HG02884 (cell line): ENCODE data around the gene PACRG.
"Not testable (repeated sequence)": the region's sequence is repeated elsewhere in the genome, so short reads cannot be mapped to it uniquely, and the experiment has no call there.

Experiments
- ATAC-seq: cut with Tn5 transposase; IDR thresholded peaks from one replicate; pipeline ENCODE4 v1.9.1; 2021; ENCODE audit warnings: mild to moderate bottlenecking, moderate library complexity; ENCODE audit not compliant: unreplicated experiment

Gene PACRG

DNA sequence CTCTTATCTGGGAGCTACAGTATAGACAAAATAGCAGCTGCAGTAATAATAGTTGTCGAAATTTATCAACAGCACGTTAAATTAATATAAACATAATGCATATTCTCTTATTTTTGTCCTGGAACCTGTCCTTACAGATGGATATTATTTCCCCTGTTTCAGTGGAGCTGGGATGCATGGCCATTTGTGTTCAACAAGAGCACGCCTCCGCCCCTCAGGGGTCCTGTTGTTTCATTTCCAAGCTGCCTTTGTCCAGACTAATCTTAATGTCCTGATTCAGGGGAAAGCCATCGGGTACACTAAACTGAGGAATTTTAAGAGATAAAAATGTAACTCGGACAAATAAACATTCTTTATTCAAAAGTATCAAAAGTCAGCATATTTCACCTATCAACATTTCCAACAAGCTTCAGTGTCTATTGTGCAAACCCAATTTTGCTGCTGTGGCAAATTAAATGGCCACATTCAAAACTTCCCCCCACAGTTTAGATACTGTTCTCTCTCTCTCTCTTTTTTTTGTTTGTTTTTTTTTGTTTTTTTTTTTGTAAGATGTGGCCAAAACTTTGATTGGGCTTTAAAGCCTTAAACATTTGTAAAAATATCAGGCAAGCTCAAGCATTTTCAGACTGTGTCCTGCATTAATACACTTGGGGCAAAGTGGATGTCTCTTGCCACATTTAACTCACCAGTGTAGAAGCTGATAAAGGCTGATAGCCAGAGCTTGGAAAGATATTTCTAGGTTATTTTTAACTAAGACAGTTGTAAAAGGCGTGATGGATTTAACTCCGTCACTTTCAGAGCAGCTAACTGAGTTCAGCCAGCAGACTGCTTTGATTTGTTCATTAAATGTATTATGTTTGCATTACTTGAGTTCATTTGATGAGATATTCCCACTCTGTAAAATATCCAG, 574.2 kb downstream of the PACRG start:
- ATAC-seq: no peak

DNA sequence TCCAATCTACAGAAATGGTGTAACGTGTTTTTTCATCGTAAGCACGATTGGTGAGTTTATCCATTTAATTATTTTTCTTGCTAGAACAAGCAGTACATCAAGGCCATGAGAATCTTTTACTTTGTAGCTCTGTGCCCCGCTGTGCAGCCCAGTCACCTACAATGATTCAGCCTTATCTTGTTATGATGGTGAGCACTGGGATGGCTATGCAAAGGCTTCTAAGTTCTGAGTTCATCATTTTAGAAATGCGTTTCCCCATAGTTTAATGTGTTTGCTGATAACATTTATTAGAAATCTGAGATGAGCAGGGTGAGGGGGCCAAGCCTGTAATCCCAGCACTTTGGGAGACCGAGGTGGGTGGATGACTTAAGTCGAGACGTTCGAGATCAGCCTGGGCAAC, 575.0 kb downstream of the PACRG start:
- no peak for ATAC-seq

- no peak for ATAC-seq
Measured at GRCh38 chr6:163306000-163306399, 578.2 kb downstream of the PACRG start.

GRCh38 chr6:163308629-163309440, 581.1 kb downstream of the PACRG start:
- no peak for ATAC-seq

DNA sequence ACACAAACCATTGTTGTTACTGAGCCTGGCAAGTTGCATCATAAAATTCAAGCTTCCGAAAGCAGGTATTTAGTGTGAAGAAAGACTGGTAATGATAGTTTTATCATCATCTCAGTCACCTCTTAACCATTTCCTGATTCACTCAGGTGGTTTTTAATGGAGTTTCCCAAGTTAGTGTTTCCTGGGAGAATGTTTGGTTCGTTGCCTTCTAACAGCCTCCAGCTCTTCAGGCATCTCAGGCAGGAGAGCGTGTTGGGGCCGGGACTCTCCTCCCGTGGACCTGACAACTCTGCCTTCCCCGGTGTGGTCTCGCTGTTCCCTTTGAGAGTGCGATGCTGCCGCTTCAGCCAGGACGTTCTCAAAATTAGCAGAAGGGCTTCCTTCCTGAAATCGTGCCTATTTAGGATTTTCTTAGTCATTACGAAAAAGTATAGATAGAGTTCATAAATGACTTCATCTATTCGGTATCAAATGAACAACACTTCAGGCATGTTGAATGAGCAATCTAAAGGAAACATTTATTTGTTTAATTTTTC, 581.8 kb downstream of the PACRG start:
- ATAC-seq: no peak

DNA sequence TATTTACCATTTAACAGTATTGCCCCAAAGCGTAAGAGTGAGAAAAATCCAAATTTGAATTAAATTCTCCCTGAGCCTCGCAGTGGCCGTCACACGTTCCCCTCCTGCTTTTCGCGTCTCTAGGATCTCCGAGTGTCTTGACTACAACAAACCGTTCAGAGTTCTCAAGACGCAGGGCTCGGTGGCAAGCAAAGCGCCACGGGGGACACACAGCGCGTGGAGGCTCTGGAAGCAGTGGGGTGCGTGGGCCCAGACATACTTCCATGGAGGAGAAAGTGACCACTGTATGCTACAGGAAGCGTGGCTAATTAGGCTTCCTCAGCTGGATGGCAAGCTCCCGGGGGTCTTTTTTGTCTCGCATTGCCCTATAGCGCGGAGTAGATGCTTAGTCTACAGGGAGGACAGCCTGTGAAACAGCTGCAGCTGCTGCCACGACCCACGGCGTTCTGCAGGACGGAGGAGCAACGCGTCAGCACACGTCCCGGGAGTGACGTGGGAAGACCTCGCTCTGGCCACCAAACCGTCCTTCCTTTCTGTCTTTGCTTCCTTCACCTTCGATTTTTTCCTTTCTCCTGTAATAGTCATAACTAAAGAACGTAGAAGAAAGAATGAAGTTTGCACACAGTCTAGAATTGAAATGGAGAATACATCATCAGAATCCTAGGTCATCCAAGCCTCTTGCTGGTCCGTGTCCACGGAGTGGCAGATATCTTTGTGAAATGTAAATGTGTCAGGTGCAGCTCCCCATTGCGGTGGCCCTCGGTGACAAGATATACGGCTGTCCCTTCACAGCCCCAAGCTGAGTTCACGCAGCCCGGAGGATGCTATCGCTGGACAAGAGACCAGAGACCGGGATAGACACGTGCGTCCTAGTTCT, 582.6 kb downstream of the PACRG start:
- ATAC-seq: no peak

GRCh38 chr6:163310973-163311383, 583.2 kb downstream of the PACRG start:
- ATAC-seq: no peak

DNA sequence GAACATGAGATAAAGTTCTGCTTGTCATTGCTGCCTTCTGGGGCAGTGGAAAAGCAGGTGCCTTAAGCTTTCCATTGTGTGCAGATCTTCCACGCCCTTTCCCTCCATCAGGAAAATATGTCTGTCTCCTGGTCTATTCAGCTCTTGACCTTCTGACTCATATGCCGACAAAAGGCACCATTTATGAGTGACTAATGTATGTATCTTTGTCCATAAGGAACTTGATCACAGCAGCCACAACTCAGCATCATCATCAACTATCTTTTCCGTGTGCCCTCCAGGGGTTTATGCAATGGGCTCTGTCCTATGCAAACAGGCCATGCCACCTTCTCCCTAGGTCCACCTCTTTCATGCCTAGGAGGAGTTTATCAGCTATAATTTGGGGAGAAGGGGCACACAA, 584.1 kb downstream of the PACRG start:
- ATAC-seq: no peak

GRCh38 chr6:163313566-163313965, 585.8 kb downstream of the PACRG start:
- no peak for ATAC-seq

GRCh38 chr6:163313981-163314380, 586.2 kb downstream of the PACRG start:
- ATAC-seq: no peak

DNA sequence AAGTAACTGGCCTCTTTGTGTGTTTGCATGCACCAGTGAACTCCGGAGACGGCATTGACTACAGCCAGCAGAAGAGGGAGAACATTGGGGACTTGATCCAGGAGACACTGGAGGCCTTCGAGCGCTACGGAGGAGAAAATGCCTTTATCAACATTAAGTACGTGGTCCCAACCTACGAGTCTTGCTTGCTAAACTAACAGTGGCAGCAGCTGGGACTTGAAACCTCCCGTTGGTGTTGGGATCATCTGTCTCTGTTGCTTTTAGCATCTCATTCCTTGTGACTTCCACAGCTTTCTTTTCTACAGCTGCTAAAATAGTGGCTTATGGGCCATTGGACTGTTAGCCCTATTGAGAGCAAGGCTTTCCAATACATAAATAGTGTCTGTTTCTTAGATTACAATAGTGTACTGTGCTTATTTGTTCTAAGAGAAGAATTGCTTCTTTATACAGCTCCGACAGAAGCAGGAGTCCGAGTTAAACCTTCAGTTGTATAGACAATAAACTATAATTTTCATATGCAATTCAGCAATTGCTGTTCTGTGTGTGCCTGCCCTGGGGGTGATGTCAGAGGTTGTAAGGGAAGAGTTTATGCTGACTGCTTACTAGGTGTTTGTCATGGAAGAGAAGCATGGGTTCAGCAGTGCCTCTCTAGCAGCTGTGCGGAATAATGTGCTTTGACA, 587.2 kb downstream of the PACRG start:
- no peak for ATAC-seq

DNA sequence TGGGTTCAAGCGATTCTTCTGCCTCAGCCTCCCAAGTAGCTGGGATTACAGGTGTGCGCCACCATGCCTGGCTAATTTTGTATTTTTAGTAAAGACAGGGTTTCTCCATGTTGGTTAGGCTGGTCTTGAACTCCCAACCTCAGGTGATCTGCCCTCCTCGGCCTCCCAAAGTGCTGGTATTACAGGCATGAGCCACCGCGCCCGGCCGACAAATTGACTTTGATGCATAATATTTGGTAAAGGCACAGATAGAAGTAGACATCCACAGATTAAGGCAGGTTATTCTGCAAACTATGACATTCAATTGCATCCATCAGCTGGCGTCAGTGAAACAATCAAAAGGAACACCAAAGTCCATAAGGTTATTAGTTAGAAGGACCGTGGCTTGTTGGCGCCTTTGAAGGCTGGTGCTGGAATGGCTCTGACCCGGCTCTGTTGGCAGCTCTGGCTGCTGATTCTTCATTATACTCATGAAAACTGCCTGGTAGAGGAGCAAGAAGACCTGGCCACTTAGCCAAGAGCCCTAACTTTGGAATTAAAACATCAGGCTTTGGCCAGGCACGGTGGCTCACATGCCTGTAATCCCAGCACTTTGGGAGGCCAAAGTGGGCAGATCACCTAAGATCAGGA, 589.2 kb downstream of the PACRG start:
- not testable (repeated sequence) for ATAC-seq

DNA sequence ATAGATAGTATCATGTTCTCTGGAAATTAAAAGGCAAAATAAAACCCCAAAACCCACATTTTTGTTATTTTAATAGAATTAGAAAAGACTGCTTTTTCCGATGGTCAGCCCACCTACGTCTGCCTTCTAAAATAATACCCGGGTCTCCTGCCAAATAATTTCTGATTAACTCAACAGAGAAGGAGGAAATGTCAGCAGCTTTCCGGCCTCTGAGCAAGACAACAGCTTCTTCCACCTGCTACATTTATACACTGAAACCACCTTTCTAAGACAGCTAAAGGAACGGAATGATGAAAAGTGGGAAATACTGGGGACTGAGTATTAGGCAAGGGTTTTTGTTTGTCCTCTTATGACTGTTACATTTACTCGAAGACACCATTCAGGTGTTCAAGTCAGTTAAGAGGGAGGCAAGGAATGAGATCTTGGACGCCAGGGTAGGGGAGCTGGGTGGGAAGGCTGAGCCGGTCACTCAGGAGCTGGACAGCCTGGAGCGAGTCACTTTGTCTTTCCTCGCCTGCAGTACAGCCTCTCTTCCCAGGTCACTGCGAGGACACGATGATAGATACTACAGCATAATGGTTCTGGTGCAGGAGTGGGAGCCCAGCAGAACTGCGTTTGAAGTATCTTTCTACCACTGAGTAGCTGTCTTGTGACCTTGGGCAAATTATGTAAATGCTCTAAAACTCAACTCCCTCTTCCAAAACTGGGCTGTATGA, 590.5 kb downstream of the PACRG start:
- no peak for ATAC-seq

DNA sequence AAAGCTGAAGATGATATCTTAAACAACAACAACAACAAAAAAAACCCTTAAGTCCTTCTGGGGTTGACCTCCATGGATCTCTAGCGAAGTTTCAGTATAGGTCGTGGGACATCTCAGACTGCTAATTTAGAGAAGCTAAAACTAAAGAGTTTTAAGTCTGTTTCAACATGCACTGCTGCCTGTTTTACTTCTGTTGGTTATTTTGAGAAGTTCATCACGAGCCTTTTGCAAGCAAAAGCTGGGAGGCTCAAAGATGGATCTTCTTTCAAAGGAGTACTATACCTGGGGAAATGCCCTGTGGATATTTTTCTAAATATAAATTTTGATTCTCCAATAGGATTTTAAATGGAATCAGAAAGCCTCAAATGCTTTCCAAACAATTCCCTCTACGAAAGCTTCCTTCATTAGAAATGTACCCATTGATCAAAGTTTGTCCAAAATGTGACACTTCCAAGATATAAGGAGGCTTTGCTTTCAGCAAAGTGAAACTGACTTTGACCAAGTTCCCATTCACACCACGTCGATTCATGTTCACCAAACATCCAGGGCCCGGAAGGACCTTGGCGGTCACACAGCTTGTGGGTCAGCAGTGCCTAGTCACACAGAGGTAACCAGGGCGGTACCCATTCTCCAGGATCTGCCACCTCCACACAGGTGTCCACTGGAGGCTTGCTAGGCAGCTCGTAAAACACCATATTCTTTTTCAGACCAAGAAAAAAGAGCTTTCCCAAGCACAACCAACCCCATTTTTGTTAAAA, 592.0 kb downstream of the PACRG start:
- ATAC-seq: no peak

DNA sequence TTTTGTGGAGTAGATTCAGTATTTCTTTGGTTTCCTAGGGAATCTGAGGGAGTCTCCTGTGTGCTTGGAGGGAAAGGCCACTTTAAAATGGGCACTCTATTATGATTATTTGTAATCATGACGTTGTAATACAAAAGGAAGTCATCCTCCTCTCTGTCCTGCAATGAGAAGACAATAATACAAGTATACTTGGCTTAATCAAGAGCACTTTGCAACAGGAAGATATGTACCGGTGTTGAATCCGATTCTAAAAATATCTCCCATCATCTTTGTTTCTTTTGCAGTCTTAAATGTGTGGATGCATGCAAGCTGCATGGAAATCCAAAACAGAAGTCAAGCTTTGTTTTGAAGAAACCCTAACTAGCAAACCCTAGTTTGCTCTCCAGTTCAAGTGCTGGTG, 592.6 kb downstream of the PACRG start:
- ATAC-seq: no peak

DNA sequence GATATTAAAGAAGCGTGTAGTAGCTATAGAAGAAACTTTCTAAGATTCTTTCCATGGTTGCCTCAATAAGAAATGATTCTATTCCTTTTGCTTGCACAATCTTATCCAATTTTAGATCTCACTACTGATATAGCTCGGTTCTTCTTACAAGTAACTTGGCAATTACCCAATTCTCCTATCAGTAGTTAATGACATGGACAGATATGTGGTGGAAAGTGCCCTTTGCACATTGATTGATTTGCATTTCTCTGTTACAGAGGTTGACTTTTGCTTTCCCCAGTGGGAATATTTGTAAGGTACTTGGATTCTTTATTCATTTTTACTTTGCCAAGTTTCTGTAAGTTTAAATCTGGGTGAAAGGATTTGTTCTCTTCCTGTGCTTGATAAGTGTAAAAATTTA, 593.0 kb downstream of the PACRG start:
- no peak for ATAC-seq

DNA sequence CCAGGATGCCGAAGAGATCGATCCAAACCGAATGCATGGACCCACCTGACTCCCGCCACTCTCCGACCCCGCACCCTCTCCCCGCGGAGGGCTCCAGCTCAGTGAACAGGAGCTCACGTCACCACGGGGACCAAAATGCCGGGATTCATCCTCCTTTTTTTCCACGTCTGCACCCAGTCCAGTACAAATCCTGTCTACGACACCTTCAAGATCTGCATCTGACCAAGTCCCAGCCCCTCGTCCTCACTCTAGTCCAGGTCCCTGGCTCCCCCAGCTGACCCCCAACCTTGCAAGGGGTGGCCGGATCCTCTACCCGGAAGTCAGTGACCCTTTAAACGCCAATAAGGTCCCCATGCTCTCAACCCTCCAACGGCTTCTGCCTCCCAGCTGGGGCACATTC, 593.9 kb downstream of the PACRG start:
- ATAC-seq: no peak

DNA sequence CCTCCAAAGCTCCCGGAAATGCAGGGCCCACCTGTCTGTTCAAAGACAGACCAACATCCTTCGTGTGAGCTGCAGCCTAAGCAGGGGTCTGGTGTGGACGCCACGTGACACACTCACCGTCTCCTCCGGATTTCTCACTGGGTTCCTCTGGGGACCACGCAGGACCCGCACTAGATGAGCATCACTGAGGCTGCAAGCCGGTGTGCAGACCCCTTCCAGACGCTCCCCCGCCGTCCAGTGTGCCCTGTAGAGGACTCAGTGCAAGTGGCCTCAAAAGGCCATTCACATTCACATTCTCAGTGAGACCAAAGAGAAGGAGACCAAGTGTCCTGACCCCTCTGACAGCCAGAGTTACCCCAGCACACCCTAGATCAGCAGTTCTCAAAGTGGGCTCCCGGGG, 595.5 kb downstream of the PACRG start:
- ATAC-seq: no peak
